GM21723 (cell line): ENCODE measurements around the gene CHCHD6.

ENCODE experiments used
- ATAC-seq: cut with Tn5 transposase; IDR thresholded peaks from one replicate; pipeline ENCODE4 v1.9.1; 2021; ENCODE audit warnings: mild to moderate bottlenecking, moderate library complexity; ENCODE audit not compliant: unreplicated experiment

The CHCHD6 gene

DNA sequence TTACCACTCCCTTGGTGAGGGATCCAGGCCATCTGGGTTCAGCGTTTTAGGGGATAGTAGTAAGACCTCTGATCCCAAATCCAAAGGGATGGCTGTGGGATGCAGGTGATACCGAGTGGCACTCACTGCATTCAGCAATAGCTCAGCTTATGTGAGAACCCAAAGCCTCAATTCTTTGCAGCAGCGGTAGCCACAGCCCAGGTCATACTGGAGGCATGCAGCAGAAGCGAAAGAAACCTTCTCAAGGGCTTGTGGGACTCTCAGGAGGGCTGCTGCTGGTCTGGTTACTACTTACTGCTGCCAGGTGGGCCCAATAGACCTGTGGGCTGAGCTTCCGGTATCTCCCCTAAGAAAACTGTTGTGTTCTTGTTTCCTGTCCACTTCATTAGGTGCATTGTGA is 38.0 kb downstream of the CHCHD6 start:
- no peak for ATAC-seq

DNA sequence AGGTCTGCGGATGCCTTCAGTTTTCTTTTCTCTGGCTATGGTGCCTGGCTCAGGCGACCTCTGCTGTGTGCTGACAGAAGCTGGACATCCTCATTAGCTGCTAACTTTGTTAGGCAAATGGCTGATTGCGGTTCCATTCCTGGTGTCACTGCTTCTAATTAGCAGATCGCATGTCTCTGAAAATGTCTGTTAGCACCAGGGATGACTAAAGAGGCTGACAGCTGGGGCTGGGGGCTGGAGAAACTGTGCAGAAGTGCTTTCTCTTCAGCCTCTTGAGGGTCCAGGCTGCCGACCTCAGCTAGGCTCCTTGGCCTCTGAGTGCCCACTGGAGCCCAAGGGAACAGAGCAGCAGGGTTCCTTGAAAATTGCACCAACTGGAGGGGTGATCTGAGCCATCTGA is 39.3 kb downstream of the CHCHD6 start:
- no peak for ATAC-seq

DNA sequence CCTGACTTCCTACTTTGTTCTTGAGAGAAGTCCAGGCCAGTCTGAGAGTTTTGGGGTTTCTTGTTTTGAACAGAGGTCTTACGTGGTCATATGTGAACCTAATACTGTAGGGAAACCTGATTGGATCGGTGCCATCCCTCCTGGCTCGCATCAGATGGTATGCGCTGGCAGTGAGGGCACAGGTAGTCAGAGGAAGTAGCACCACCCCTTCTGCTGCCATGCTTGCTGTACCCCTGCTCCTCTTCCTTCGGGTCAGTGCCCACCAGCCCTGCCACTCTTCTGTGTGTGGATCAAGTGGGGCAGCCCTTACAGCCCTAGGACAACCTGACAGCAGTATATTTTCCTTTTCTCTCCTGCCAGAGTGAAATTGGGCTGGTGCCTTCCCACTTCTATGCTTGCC is 39.7 kb downstream of the CHCHD6 start:
- no peak for ATAC-seq

DNA sequence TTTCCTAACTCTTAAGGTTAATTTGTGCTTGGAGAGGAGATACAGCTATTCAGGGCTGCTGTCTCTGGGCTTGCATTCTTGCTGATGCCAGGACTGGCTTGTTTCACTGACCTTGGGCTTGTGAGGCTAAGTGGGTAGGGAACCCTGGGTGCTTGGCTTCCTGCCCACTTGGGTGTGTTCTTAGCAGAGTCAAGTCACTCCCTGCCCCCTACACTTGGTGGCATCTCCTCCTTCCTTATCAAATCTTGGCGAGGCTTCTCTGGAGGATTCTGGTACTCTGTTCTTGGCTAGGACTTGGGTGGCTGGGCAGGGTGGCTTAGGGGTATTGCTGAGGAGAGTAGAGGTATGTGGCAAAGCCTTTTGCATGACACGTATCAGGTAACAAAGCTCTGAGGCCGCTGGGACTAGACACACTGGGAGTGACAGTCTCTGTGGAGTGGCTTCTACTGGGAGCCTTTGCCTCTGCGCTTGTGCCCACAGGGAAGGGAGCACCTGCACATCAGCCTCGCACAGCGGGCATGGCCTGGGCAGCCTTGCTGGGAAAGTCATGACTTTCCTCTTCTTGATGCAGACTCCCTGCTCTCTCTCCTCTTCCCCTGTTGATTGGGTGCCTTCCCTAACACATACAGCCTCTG is 41.8 kb downstream of the CHCHD6 start:
- ATAC-seq: no peak

DNA sequence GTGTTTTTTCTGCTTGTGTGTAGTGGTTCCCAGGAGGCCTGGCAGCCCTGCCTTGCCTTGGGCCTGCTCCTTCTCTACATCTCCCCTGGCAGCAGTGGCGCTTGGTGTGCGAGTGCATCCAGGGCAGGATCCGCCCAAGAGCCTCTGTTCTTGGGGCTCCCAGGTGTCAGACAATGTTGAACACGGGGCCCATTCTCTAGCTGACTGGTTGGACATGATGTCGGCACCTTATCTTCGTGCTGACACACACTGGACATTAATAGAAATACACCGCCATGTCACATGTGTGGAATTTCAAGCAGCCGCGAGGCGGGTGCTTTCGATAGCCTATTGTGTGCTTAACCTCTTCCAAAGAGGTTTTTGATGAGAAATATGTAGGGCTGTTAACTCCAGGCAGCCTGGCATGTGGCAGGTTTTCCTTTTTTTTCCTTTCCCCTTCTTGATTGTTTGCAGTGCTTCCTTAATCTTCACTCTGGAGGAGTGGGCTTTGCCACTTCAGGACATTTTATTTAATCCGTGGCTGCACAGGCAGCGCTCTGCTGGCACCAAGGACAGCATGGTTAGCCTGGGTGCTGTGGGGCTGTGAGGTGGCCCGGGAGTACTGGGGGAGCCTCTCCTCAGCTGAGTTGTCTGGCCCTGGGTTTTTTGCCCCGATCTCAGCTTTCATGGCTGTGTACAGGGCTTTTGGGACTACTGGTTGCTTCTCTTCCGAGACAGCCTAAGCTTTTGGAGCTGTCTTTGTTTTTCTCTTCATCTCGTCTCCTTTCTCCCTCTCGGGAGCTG is 42.5 kb downstream of the CHCHD6 start:
- ATAC-seq: no peak

DNA sequence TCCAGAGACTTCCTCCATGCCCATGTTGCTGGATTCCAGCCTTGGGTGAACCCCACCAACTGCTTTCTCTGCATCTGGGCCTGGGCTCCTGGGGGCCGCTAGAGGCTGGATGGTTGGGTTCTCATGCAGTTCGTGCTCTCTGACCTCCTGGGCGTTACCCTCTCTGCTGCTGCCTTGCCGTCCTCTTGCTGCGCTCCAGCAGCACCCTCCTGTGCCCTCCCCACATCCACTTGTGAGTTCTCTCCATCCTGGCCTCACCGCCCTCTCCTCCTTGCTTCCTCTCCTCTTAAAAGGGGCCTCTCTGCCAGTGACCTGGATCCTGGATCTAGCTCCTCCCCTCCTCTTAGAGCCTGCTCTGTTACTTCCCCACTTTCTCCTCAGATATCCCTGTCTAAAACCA is 43.7 kb downstream of the CHCHD6 start:
- no peak for ATAC-seq

DNA sequence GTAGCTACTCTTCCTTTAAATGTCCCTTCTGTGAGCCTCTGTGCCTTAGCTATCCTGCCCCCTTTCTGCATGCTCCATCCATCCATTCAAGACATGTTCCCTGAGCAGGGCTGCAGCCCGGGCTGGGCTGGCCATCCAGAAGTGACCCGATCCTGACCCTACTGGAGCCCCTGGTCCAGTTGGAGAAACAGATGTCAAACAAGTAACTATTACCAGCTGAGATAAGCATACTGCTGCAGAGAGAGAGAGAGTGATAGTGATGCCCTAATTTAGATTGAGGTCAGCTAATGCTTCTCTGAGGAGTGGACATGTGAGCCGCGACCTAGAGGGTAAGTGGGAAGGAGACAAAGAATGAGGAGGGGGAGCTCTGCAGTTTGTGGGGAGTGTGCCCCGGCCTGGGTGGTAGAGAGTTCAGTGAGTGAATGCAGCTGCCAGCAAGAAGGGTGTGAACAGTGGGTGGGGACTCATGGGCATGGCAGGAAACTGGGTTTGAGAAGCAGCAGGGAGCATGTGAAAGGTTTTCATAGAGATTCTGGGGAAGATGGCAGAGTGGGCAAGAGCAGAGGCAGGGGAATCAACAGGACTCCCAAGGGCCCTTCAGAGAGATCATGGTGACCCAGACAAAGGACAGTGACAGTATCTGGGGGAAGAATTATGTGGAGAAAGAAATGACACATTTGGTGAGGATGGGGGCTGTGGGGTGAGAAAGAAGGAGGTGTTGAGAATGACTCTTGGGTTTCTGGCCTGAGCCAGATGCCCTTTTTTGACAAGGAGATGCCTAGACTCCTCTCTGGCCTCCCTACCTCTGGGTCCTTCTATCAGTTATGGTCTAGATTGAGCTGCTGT is 44.9 kb downstream of the CHCHD6 start:
- ATAC-seq: no peak

DNA sequence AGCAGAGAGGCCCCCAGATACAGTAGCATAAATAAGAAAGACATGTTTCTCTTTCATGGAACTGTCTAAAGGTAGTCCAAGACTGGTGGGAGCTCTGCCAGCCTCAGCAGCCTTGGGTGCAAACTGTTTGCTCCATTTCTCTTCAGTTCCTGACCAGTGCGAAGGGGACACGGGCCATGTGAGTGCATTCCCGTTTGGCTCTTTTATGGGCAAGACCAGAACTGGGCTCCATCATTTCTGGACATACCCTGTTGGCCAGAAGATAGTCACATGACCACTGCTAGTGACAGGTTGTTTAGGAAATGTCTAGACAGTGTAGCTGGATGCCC is 45.5 kb downstream of the CHCHD6 start:
- ATAC-seq: no peak

DNA sequence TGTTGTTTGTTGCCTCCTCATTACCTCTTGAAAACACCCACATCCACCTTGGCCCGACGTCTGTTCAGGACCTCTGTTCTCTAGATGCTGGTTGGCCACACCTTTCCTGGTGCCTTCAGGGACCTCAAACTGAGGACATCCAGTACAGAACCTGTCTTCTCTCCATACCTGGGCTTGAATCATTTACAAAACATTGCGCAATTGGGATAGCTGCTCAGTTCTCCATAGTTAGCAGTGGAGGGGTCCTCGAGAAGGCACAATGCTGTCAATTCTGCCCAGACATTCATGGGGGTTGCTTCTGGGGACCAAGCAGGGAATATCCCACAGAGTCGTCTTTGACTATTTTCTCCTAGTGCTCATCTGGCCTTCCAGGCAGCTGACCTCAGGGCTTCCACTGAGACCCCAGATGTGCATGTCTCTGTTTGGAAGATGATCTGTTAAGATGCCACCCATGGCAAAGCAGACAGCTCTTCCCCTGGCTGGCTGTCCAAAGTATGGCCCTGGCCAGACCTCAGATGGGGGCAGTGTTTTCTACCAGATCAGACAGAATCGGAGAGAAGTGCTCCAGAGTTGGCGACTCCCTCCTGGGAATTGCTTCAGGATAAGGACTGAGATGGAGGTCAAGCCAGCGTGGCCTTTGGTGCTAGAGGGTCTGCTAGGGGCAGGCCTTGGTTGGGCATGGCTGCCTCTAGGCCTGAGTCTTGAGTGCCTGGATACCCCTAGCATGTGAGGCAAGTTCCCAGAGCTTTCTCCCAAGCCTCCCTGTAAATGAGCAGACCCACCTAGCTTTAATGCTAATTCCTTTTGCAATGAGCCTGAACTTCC is 46.1 kb downstream of the CHCHD6 start:
- no peak for ATAC-seq

DNA sequence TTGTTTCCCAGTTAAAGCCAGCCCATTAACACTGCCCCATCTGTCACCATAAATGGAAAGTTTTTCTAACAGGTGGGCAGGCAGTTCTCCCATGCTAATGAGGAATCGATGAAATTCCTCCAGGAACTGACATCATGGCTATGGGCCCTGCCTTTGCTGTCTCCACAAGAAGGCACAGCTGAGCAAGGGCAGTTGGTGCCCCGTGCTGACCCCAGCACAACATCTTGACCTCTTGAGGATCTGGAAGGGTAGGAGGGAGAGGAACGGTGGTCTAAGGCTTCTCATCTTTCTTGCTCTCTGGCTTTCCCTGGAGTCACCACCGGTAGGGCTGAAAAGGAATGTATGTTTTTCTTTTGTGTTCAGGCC is 46.7 kb downstream of the CHCHD6 start:
- ATAC-seq: no peak

DNA sequence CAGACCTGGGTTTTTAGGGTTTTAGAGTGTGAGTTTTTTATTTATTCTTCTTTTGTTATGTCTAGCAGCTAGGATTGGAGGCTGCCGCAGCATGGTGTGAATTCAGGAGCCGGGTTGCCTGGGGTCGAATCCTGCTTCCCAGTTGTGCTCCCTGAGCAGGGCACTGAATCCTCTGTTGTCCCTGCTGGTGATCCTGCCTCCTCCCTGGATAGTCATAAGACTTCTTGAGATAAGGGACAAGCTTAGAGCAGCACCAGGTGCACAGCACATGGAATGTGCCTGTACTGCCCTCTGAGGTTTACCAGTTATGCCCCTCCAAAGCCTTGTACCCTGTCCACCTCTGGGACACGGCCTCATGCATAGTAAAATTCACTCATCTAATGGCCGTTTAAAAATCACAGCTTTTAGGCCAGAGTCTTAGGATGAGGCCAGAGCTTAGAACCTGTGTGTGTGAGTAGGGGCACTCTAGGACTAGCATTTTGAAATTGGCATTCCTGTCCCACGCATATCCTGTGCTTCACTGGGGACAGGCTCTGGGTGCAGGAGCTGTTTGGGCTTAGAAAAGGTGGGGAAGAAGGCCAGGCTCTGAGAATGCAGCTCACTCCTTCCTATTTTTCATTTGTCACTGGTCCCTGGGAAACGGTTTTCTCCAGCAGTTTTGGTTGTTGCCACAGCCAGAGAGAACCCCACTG is 47.7 kb downstream of the CHCHD6 start:
- ATAC-seq: no peak

DNA sequence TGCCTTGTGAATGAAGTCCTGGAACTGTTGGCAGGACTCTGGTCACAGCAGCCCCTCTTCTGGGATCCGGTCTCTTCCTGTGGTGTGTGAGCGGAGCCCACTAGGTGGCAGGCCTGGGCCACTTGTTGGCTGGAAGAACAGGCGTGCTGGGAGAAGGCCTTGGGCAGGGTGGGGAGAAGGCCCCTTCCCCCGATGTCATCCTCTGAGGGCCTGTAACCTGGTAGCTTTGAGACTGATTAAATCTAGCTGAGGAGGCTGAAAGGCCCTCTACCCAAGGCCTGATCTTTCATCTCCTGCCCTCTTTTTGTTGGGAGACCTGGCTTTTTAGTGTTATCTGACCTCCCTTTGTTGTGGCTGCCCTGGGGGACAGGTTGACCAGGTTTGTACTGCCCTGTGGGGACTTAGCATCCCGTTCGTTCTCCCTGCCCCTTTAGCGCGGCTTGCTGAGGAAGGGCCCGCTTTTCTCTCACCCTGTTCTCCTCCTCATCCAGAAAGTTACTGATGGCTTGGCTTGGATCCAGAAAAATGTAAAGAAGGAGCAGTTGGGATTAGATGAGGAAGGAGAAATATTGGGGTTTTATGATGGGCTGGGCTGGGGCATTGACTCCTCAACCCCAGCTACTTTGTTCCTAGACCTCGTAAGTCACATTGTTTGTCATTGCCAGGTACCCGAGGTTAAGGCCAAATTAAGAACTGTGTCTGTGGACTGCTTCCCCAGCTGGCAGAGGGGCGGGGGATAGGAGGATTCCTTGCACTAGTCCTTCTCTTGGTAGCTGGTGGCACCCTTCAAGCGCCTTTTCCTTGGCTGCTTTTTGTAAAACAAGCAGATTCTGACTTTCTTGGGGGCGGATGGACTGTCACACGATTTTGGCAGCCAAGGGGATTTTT is 48.5 kb downstream of the CHCHD6 start:
- no peak for ATAC-seq

DNA sequence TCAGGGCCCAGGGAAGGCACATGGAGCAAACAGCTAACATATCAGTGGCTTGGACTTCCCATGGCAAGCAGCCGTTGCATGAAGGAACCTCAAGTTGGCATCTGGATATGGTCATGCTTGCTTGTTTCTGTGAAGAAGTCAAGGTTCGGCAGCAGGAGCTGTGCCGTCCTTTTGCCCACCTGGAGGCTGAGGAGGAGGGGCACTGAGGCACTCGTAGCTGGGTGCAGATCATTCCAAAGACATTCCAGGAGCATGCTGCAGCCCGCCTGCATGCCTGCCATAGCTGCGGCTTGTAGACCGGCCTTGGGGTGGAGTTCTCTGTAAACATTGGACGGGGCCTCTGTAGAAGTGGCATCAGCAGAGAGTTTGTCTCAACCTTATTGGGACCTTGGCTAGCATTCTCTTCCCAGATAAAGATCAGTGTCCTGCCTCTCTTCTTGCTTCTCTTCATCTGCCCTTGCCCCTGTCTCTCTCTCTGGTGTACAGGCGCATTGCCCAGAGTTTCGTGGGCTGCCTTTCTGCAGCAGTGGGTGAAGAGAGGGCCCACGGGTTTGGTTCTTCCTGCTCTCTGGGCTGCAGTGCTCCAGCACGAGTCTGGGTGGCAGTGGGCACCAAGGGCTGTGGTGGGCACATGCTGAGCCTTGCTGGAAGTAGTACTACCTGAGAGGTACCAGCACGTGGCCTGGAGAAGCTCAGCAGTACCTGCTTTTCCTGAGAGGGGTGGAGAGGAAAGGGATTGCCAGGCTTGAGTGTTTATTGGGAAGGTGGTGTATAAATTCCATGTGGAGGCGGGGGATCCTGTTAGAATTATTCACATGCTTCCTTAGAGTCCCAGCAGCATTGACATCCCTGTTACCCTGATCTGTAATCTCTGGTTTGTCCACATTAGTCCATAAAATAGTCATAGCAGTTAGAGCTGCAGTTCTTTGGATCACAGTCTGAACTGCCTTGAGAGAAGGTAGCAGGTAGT is 49.4 kb downstream of the CHCHD6 start:
- ATAC-seq: no peak

DNA sequence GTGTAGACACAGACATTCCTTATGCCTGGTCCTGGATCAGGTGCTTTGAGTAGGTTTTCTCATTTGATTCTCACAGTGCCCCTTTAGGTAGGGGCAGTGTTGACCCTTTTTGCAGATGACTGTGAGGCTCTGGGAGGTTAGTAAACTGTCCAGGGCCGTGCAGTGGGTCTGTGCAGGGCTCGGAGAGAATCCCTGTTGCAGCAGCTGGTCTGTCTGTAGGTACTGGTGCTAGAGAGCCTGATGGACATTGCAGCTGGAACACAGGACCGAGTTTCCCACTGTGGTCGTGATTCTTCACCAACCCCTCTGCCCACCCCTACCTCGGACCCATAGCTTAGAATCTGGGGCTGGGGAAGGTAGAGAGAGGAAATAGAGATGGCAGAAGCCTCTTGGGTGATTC is 51.8 kb downstream of the CHCHD6 start:
- no peak for ATAC-seq

DNA sequence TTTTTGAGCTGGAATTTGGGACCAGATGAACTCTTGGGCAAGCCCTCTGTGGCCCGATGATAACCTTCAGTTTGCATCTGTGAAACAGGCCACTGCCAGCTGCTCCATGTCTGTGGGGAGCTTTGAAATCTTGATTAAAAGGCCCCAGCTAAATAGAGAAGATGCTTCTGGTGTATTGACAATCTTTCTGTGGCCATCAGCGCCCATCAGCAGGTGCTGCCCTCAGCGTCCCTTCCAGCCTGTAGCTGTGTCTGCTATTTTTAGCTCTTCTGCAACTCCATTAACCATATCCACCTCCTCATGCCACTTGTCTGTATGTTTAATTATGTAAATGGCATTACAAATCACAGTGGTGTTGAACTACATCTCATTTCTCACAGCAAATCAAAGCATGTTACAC is 54.0 kb downstream of the CHCHD6 start:
- ATAC-seq: no peak

DNA sequence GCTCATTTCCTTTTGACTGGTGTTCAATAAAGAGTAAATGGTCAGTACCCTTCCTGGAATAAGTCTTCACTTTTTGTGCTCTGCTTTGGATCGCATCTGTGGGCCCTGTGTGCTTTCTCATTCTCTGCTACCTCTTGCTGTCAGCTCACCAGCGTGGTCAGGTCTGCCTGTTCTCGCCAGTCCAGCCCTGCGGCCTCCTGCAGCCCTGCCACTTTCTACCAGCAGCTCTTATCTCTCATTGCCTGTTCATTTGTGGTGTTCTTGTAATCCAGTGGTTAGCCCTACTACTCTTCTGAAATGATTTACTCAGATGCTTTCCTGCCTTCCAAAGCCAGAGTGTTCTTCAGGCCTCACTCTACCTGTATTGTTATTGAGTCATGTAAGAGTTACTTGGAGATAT is 54.8 kb downstream of the CHCHD6 start:
- ATAC-seq: no peak

DNA sequence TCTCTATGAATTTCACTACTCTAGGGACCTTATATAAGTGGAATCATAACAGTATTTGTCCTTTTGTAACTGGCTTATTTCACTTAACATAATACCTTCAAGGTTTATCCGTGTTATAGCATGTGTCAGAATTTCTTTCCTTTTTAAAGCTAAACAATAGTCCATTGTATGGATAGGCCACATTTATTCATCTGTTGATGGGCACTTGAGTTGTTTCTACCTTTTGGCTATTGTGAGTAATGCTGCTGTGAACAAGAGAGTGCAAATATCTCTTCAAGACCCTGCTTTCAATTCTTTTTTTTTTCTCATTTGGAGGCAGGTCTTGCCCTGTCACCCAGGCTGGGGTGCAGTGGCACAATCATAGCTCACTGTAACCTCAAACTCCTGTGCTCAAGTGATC is 56.5 kb downstream of the CHCHD6 start:
- ATAC-seq: no peak

DNA sequence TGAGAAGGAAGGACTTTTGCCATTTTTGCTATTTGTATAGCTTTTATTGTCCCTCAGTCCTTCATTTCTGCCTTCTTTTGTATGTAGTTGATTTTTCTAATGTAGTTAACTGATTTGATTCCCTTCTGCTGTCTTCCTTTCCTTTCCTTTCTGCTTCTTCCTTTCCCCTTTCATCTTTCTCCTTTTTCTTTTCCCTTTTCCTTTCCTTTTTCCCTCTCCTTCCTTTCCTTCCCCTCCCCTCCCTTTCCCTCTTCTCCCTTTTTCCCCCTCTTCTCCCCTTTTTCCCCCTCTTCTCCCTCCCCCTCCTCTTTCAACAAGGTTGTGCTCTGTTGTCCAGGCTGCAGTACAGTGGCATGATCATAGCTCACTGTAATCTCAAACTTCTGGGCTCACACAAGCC is 59.0 kb downstream of the CHCHD6 start:
- no peak for ATAC-seq
